Heart right ventricle (tissue), 16 donors: ENCODE measurements around the gene GOLGA2. TPM values are rescaled to one million over a fixed set of nuclear protein-coding genes. Genes with fewer than 3 reads are reported as not detected.
"Not testable (repeated sequence)": the region's sequence is repeated elsewhere in the genome, so short reads cannot be mapped to it uniquely, and the experiment has no call there.

ENCODE experiments used
- ATAC-seq, 8 donors: fragments of 200-7000 bp; cut with Tn5 transposase; one replicate each; pipeline ENCODE4 v1.9.1; 2020; ENCODE audit warnings: mild to moderate bottlenecking in 8 of 8, moderate library complexity in 8 of 8, moderate number of reproducible peaks in 1 of 8
- DNase-seq, 2 donors: peaks; one replicate each; pipeline ENCODE4 v3.0.0-alpha.2; 2020
- H3K27ac ChIP-seq, 10 donors: fragments of 200-600 bp; sonication (generic) in 2 of 10; one replicate each; pipeline versions ENCODE4 v1.5.0 to v1.8.0; 2020 to 2022; ENCODE audit warnings: mild to moderate bottlenecking in 3 of 10
- H3K27me3 ChIP-seq, 7 donors: fragments of 200-600 bp; one replicate each; pipeline ENCODE4 v1.8.0; 2021 to 2022; ENCODE audit warnings: mild to moderate bottlenecking in 2 of 7
- H3K36me3 ChIP-seq, 9 donors: fragments of 200-600 bp; sonication (generic) in 1 of 9; one replicate each; pipeline versions ENCODE4 v1.5.0 to v1.8.0; 2020 to 2022; ENCODE audit warnings: mild to moderate bottlenecking in 2 of 9
- H3K4me1 ChIP-seq, 9 donors: fragments of 200-600 bp; sonication (generic) in 1 of 9; one replicate each; pipeline versions ENCODE4 v1.5.0 to v1.8.0; 2020 to 2022; ENCODE audit warnings: mild to moderate bottlenecking in 4 of 9
- H3K4me3 ChIP-seq, 10 donors: fragments of 200-600 bp; sonication (generic) in 2 of 10; one replicate each; pipeline versions ENCODE4 v1.5.0 to v1.8.0; 2020 to 2022; ENCODE audit warnings: mild to moderate bottlenecking in 7 of 10, moderate library complexity in 2 of 10
- H3K9me3 ChIP-seq, 11 donors: fragments of 200-600 bp in 10 of 11; sonication (generic) in 2 of 11; one replicate each; pipeline versions ENCODE4 v1.5.0 to v1.8.0; 2013 to 2022; ENCODE audit warnings: mild to moderate bottlenecking in 2 of 11, control low read depth in 1 of 11, moderate library complexity in 1 of 11
- CTCF ChIP-seq, 9 donors: fragments of 200-600 bp; sonication (generic) in 2 of 9; IDR thresholded peaks; one replicate each; pipeline versions ENCODE4 v1.5.0 to v1.8.0; 2021 to 2022; ENCODE audit warnings: antibody characterized with exemption in 9 of 9, mild to moderate bottlenecking in 5 of 9, moderate library complexity in 1 of 9
- WGBS, 2 donors: extraction: QIAGEN DNeasy Blood & Tissue Kit; methylation state at CpG; one replicate each; pipeline ENCODE4 v1.1.7; 2013; ENCODE audit warnings: inconsistent platforms in 1 of 2; 5-methylcytosine and 5-hydroxymethylcytosine counted together
- intact Hi-C, 10 donors: fragments of 100-400 bp; cut with DNase I; formaldehyde crosslinking; loops; one replicate each; pipeline versions ENCODE4 v1.11.1 to v1.14.2; 2022
- polyA plus RNA-seq, 2 donors: library from polyadenylated mRNA; stranded (reverse); fragments of 200-250 nt; gene quantifications; one replicate each; pipeline ENCODE4 v1.2.3, GENCODE V29; 2013
- total RNA-seq, 10 donors: library from RNA; stranded (reverse); fragmentation: NEBNext Ultra II Directional in 3 of 10; extraction: Animal tissue kit (Norgen Biotek cat#: 25700) in 3 of 10; gene quantifications; one replicate each; pipeline versions ENCODE4 v1.2.1 to v1.2.4, GENCODE V29; 2021 to 2023
- donor health status: Arrhythmogenic right ventricular cardiomyopathy.
- donor health status: ischemic (EF 13 %, LVEDD 7.1; RV severe dilation, severe dysfunction).
- donor health status: healthy with polysubstance abuse.
- donor health status: DM: no; HTN: yes; CAD: no.
- donor health status: DM: no; HTN: no; CAD: no.
- donor health status: ischemic (EF 25% LVEDD 6.9; RV normal size, moderate dysfunction).
- donor health status: ischemic (EF 25% LVEDD 5.7; RV mildly dilated, moderate dysfunction).
- donor health status: healthy.
- donor health status: DM: yes; HTN: yes; CAD: no.
- donor health status: Ischemic cardiomyopathy.
- donor health status: ischemic (EF 35%, LVEDD 5.7; RV mildly dilated, moderate dysfunction).
- donor health status: nonischemic (EF 11% LVEDD 7.7; RV severe dilation, severe dysfunction).
- donor health status: DM: yes; HTN: yes; CAD: no.
- donor health status: PGD.
- donor health status: ischemic (EF 29% LVEDD 5.4; RV normal size, mild dysfunction).
- donor health status: nonischemic (EF 23%, LVEDD 6.1; RV moderate dilation, normal function).

The GOLGA2 gene
- total and polyA plus RNA-seq, 12 donors: 78.0 to 101 (median 89.1) TPM

DNA sequence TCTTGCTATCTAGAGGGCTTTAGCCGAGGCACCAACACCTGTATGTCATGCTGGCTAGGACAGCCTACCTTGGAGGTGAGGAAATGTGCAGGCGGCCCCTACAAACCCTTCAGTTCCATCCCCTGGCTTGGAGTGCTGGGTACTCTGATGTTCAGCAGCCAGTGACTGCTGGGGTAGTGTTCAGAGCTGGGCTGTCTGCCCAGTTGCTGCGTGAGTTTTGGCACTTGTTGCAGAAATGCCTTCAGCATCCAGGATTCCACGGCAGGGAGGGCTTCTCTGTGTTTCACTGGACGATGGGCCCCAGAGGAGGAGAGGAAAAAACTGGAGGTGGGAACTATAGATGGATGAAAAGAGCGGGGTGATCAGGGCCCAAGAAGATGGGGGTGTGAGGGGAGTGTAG lies 10.6 kb upstream of the GOLGA2 start:
- H3K36me3 ChIP-seq: peaks cover 0 to 65% (median 9%) of the 10 kb centered on the region in 9 donors
- peaks cover 0 to 8% (median 0%) of the 10 kb centered on the region in 9 donors for H3K4me1 ChIP-seq
- DNase-seq: peak; percentile 47 to 59
- no peaks in the 10 kb centered on the region for H3K9me3 ChIP-seq
- H3K27ac ChIP-seq: no peak overlapping the region
- intact Hi-C loops: no loop called here
- no peak overlapping the region for H3K4me3 ChIP-seq
- H3K27me3 ChIP-seq: no peaks in the 10 kb centered on the region
- peak; percentile 58 to 88 (median 75) for ATAC-seq
- 35 to 49% methylated on average over 6 of the region's 6 CpGs for WGBS, 2 donors
- TF ChIP-seq CTCF (IDR thresholded peaks at IDR 0.05): no peak

- peak in 1 of 8 donors; percentile 14 for ATAC-seq
These were observed 9.4 kb upstream of the GOLGA2 start for GRCh38 chr9:128285033-128285784.

GRCh38 chr9:128282500-128282899 lies 6.7 kb upstream of the GOLGA2 start:
- 92 to 95% methylated on average over 6 of the region's 6 CpGs for WGBS, 2 donors
- TF ChIP-seq CTCF (IDR thresholded peaks at IDR 0.05): no peak
- no peaks in the 10 kb centered on the region for H3K9me3 ChIP-seq
- ATAC-seq: no peak
- no peaks in the 10 kb centered on the region for H3K27me3 ChIP-seq
- intact Hi-C loops: no loop called here
- H3K4me1 ChIP-seq: peaks cover 0 to 33% (median 8%) of the 10 kb centered on the region in 9 donors
- no peak overlapping the region for H3K27ac ChIP-seq
- peaks cover 0 to 32% (median 5%) of the 10 kb centered on the region in 9 donors for H3K36me3 ChIP-seq
- no peak overlapping the region for H3K4me3 ChIP-seq
- no peak for DNase-seq

More at GRCh38 chr9:128285033-128285784, 9.4 kb upstream of the GOLGA2 start:
- H3K9me3 ChIP-seq: no peaks in the 10 kb centered on the region
- intact Hi-C loops: no loop called here
- WGBS, 2 donors: 94 to 96% methylated on average over 12 of the region's 12 CpGs
- H3K4me3 ChIP-seq: no peak overlapping the region
- no peak for DNase-seq
- no peaks in the 10 kb centered on the region for H3K27me3 ChIP-seq
- H3K4me1 ChIP-seq: peaks cover 0 to 9% (median 0%) of the 10 kb centered on the region in 9 donors
- peaks cover 0 to 55% (median 9%) of the 10 kb centered on the region in 9 donors for H3K36me3 ChIP-seq
- TF ChIP-seq CTCF (IDR thresholded peaks at IDR 0.05): no peak
- no peak overlapping the region for H3K27ac ChIP-seq

- peak overlapping the region in 5 of 10 donors; percentile 8 to 77 (median 45) for H3K27ac ChIP-seq
- peaks cover 0 to 9% (median 0%) of the 10 kb centered on the region in 9 donors for H3K36me3 ChIP-seq
- H3K4me3 ChIP-seq: no peak overlapping the region
These were observed 4.3 kb upstream of the GOLGA2 start for GRCh38 chr9:128280084-128280622.

GRCh38 chr9:128279088-128280073 lies 3.6 kb upstream of the GOLGA2 start:
- not testable (repeated sequence) for ATAC-seq, H3K27me3 ChIP-seq, H3K36me3 ChIP-seq, H3K9me3 ChIP-seq
- intact Hi-C loops: loop anchor here in 3 of 10 donors (5.0 kb wide), 1 partner anchor 43 kb away; the partner anchor contains the start of genes COQ4 (in 3 of the 3) and TRUB2 (in 3 of the 3)
- H3K27ac ChIP-seq: peak overlapping the region in 8 of 10 donors; percentile 8 to 77 (median 44)
- peak; percentile 30 to 45 for DNase-seq
- WGBS, 2 donors: 60 to 67% methylated on average over 22 of the region's 22 CpGs
- peaks cover 3 to 44% (median 24%) of the 10 kb centered on the region in 9 donors for H3K4me1 ChIP-seq
- peak overlapping the region in 3 of 10 donors; percentile 10 to 30 (median 15) for H3K4me3 ChIP-seq

More at GRCh38 chr9:128280084-128280622, 4.3 kb upstream of the GOLGA2 start:
- H3K9me3 ChIP-seq: no peaks in the 10 kb centered on the region
- peaks cover 0 to 36% (median 17%) of the 10 kb centered on the region in 9 donors for H3K4me1 ChIP-seq
- ATAC-seq (no peak), DNase-seq (no peak)
- no peaks in the 10 kb centered on the region for H3K27me3 ChIP-seq
- 95% methylated on average over 5 of the region's 5 CpGs for WGBS, 2 donors
- intact Hi-C loops: no loop called here
- no peak for TF ChIP-seq CTCF (IDR thresholded peaks at IDR 0.05)
